Esophagus muscularis mucosa (tissue), 4 donors: Measurements from ENCODE around the gene GPR137B.

ENCODE experiments used
- CTCF ChIP-seq, 3 experiments: fragments of 200-600 bp in 2 of 3; fragments of 450-650 bp in 1 of 3; sonication (generic) in 2 of 3; IDR thresholded peaks; one replicate each; pipeline ENCODE4 v1.5.1; 2017 to 2019; ENCODE audit warnings: antibody characterized with exemption in 3 of 3, mild to moderate bottlenecking in 2 of 3, moderate library complexity in 1 of 3
- EP300 ChIP-seq: sonication (generic); formaldehyde crosslinking; IDR thresholded peaks from one replicate; pipeline ENCODE4 v1.6.1; 2017; ENCODE audit warnings: antibody characterized with exemption
- POLR2A ChIP-seq: fragments of 450-650 bp; IDR thresholded peaks from one replicate; pipeline ENCODE4 v1.6.1; 2017; ENCODE audit warnings: antibody characterized with exemption, moderate library complexity, mild to moderate bottlenecking, low read depth
- POLR2AphosphoS5 ChIP-seq, 2 donors: sonication (generic); formaldehyde crosslinking; IDR thresholded peaks; one replicate each; pipeline ENCODE4 v1.6.1; 2017; ENCODE audit warnings: antibody characterized with exemption in 2 of 2

GRCh38 chr1:236209185-236209584 is 66.8 kb downstream of the GPR137B start:
- TF ChIP-seq CTCF (IDR thresholded peaks at IDR 0.05) = no peak
- TF ChIP-seq POLR2A = no peak
- TF ChIP-seq EP300 = no peak
- TF ChIP-seq POLR2AphosphoS5 (IDR thresholded peaks at IDR 0.05) = no peak
